Ovary (tissue), 9 donors: ENCODE data around the gene CCDC177. TPM values are rescaled to one million over a fixed set of nuclear protein-coding genes. Genes with fewer than 3 reads are reported as not detected.

Experiments
- DNase-seq, 5 donors: peaks; one replicate each; pipeline ENCODE4 v3.0.0-alpha.2; 2019 to 2020
- H3K27ac ChIP-seq, 2 donors: fragments of 200-600 bp; one replicate each; pipeline versions ENCODE4 v1.5.1 to v1.8.0; 2019 to 2022
- H3K27me3 ChIP-seq: fragments of 200-600 bp; one replicate; pipeline ENCODE4 v1.8.0; 2022
- H3K36me3 ChIP-seq: fragments of 200-600 bp; sonication (generic); one replicate; pipeline ENCODE4 v1.5.1; 2019
- H3K4me1 ChIP-seq: one replicate; pipeline ENCODE4 v1.8.1; 2013; ENCODE audit warnings: mild to moderate bottlenecking, moderate library complexity; ENCODE audit not compliant: insufficient read depth
- H3K4me3 ChIP-seq: fragments of 200-600 bp; sonication (generic); one replicate; pipeline ENCODE4 v1.5.1; 2017
- H3K9me3 ChIP-seq, 2 donors: fragments of 200-600 bp in 1 of 2; sonication (generic) in 1 of 2; one replicate each; pipeline versions ENCODE4 v1.5.1 to v1.8.1; 2013 to 2019; ENCODE audit warnings: mild to moderate bottlenecking in 1 of 2, moderate library complexity in 1 of 2
- CTCF ChIP-seq, 3 donors: fragments of 450-650 bp in 2 of 3; fragments of 200-600 bp in 1 of 3; IDR thresholded peaks; one replicate each; pipeline versions ENCODE4 v1.5.1 to v1.8.0; 2016 to 2022; ENCODE audit warnings: antibody characterized with exemption in 3 of 3, mild to moderate bottlenecking in 1 of 3
- EP300 ChIP-seq: sonication (generic); formaldehyde crosslinking; IDR thresholded peaks from one replicate; pipeline ENCODE4 v1.6.1; 2017; ENCODE audit warnings: antibody characterized with exemption
- POLR2A ChIP-seq: fragments of 450-650 bp; IDR thresholded peaks from one replicate; pipeline ENCODE4 v1.6.1; 2017; ENCODE audit warnings: antibody characterized with exemption, mild to moderate bottlenecking, moderate library complexity
- WGBS, 3 donors: extraction: QIAGEN DNeasy Blood & Tissue Kit in 1 of 3; methylation state at CpG; one replicate each; pipeline versions ENCODE4 v1.1.5 to v1.1.7; 2013 to 2017; 5-methylcytosine and 5-hydroxymethylcytosine counted together
- intact Hi-C, 4 donors: fragments of 100-400 bp; cut with DNase I; formaldehyde crosslinking; loops; one replicate each; pipeline versions ENCODE4 v1.11.0 to v1.15.1; 2022 to 2023
- polyA plus RNA-seq, 2 donors: library from polyadenylated mRNA; stranded (reverse); fragments of 200-250 nt in 1 of 2; fragments of 350-450 nt in 1 of 2; fragmentation: Illumina TruSeq in 1 of 2; extraction: RNeasy Lipid Tissue Mini Kit (QIAGEN cat#74804) in 1 of 2; gene quantifications; one replicate each; pipeline ENCODE4 v1.2.3, GENCODE V29; 2013 to 2014
- total RNA-seq, 7 donors: library from RNA; depleted of rRNA in 2 of 7; stranded (reverse); fragments of >200 nt in 2 of 7; fragmentation: NEBNext Ultra II Directional in 3 of 7; extraction: Animal tissue kit (Norgen Biotek cat#: 25700) in 3 of 7; gene quantifications; one replicate each; pipeline versions ENCODE4 v1.1.0 to v1.2.4, GENCODE V29; 2016 to 2023
- donor health status: DM: no; HTN: no; CAD: no; lungs with moderate emphysema.
- donor health status: DM: no; HTN: no; CAD: no.
- donor health status: Bipolar disorder and iron deficiency.
- donor health status: DM: yes; HTN: yes; CAD: no.
- donor health status: DM: no; HTN: no; CAD: no.
- donor health status: DM: yes; HTN: yes; CAD: no.

The CCDC177 gene
- total and polyA plus RNA-seq, 9 donors: 0.04 TPM; not detected in 8

GRCh38 chr14:69612014-69612782, 37.5 kb upstream of the CCDC177 start:
- intact Hi-C loops: loop anchor here in 2 of 4 donors (5.0 to 10.0 kb wide), 2 partner anchors 103 to 115 kb away; no protein-coding TSS in a partner anchor
- Histone ChIP-seq H3K4me1 (peaks cover 14% of the 10 kb centered on the region), H3K27ac (peak overlapping the region; percentile 87 to 93), H3K4me3 (peak overlapping the region; percentile 62), H3K9me3 (no peaks in the 10 kb centered on the region), H3K27me3 (no peaks in the 10 kb centered on the region), H3K36me3 (no peaks in the 10 kb centered on the region)
- DNase-seq: peak in 4 of 5 donors; percentile 21 to 55 (median 38)
- TF ChIP-seq POLR2A: no peak
- TF ChIP-seq EP300: no peak
- no peak for TF ChIP-seq CTCF (IDR thresholded peaks at IDR 0.05)
- 0 to 1% (median 1%) methylated on average over 37 to 47 of the region's 47 CpGs for WGBS, 3 donors

GRCh38 chr14:69611172-69612013, 36.7 kb upstream of the CCDC177 start, which contains the start of gene SUSD6:
TSS of gene SUSD6 (plus strand) at chr14:69611596. CDS start at chr14:69658593, 46,997 bp downstream.
- Histone ChIP-seq H3K4me1 (peaks cover 14% of the 10 kb centered on the region), H3K9me3 (no peaks in the 10 kb centered on the region), H3K27me3 (no peaks in the 10 kb centered on the region), H3K36me3 (no peaks in the 10 kb centered on the region), H3K4me3 (peak within 1 kb of the TSS; percentile 62), H3K27ac (peak within 1 kb of the TSS; percentile 87 to 93)
- intact Hi-C loops: loop anchor here in 2 of 4 donors (5.0 to 10.0 kb wide), 2 partner anchors 103 to 116 kb away; no protein-coding TSS in a partner anchor
- no peak for TF ChIP-seq CTCF (IDR thresholded peaks at IDR 0.05)
- peak; percentile 52 for TF ChIP-seq EP300
- peak; percentile 39 for TF ChIP-seq POLR2A
- peak; percentile 88 to 92 (median 90) for DNase-seq
- 0 to 1% (median 0%) methylated on average over 60 to 105 of the region's 105 CpGs for WGBS, 3 donors

GRCh38 chr14:69610874-69611171, 36.2 kb upstream of the CCDC177 start:
- intact Hi-C loops: loop anchor here in 2 of 4 donors (5.0 to 10.0 kb wide), 2 partner anchors 104 to 116 kb away; no protein-coding TSS in a partner anchor

More at GRCh38 chr14:69610874-69611171, 36.2 kb upstream of the CCDC177 start:
- Histone ChIP-seq H3K27ac (peak overlapping the region; percentile 39 to 72), H3K9me3 (no peaks in the 10 kb centered on the region), H3K36me3 (no peaks in the 10 kb centered on the region), H3K27me3 (no peaks in the 10 kb centered on the region), H3K4me3 (peak overlapping the region; percentile 46), H3K4me1 (peaks cover 12% of the 10 kb centered on the region)
- TF ChIP-seq POLR2A (no peak), EP300 (no peak), CTCF (IDR thresholded peaks at IDR 0.05) (no peak)
- 2 to 5% (median 4%) methylated on average over 8 of the region's 8 CpGs for WGBS, 3 donors
- DNase-seq: peak in 2 of 5 donors; percentile 27 to 30
